NCI-H1048 (cell line): Measurements from ENCODE around the gene TCF4.

ENCODE experiments used
- DNase-seq: peaks from one replicate; lab custom pipeline; 2025; lab: John Stamatoyannopoulos, UW

TCF4 gene

DNA sequence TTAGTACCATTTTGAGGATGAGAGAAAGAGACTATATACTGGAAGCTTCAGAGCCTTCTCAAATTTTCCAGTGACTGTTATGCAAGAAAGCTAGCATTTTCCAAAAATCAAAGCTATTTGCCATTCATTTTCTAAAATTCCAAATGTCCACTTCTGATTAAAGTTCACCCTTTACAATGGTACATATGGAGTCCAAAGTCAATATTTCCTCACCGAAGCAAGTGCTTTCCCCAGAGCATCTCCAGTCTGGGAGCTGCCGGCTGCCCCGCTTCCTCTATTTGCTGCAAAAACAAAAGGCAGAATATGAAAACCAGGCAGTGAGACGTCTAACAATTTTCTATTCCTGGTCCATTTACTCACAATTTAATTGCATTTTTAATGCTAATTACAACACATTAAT lies 326.7 kb downstream of the TCF4 start:
- DNase-seq = no peak

DNA sequence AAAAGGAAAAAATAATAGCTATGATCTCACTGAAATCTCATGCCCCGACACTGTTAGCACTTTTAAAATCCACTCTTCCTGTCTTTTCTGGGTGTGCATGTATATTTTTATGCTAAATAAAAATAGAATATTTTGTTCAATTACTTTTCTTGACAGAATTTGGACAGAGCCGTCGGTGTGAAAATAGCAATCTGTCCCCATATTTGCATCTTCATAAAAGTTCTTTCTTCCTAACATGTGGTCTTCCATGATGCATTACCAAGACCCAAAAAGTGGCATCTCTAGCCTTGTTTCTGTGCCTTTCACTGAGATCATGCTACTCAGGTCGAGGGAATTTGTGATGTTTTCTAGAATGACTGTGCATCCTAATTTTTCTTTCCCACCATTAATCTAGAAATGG lies 329.9 kb downstream of the TCF4 start:
- no peak for DNase-seq

DNA sequence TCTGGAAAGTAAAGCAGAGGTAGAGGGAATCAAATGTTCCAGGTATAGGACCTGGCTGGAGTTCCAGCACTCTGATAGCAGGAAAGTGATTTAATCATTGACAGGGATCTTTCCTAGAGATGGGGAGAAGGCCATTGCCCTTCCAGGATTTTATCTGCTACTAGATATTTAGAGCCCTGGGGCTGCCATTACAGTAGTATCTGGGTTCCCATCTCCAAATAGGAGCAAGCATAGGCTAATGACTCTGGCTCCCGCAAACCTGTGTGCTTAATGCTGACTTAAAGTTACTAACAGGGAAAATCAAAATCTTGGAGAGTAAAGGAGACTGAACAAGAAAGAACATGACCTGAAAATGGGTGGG lies 331.1 kb downstream of the TCF4 start:
- DNase-seq = no peak

DNA sequence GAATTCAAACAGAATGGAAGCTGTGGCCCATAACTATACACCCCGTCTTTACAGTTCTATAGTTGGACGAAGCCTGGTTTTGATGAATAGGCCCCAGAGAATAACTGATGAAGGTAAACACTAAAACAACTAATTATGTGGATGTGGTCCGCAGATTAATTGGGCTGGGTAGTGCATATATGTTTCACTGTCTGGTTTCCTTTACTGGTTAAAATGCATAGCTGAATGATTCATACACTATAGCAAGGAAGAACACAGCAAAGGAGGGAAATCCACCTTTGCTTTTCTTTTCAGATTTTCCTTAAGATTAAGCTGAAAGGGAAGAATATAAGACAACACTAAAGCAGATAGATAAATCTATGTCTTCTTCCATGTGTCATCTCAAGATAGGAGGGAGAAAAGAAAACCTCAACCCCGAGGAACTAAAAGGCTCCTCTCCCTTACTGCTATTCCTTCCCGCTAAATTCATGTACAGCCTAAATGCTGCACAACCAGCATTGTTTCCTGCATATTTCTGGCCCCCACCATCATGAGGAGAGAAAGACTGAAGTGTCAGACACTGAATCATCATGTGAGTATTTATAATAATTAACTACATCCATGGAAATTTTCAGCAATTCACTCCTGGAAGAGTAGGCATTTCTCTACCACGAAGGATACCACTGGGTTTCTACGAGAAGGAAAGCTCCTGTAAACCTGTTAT lies 331.6 kb downstream of the TCF4 start:
- DNase-seq = no peak

DNA sequence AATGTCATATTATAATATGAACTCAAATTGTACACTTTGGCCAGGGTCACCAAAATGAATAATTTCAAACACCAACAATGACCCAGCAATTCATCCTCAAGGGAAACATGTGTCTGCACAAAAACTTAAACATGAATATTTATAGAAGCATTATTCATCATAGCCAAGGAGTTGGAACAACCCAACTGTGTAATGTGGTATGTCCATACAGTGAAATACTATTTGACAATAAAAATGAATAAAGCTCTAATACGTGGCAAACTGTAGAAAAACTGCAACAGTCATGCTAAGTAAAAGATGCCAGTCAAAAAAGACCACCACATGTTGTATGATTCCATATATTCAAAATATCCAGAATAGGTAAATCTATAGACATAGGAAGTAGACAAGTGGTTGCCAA lies 334.2 kb downstream of the TCF4 start:
- DNase-seq = no peak

DNA sequence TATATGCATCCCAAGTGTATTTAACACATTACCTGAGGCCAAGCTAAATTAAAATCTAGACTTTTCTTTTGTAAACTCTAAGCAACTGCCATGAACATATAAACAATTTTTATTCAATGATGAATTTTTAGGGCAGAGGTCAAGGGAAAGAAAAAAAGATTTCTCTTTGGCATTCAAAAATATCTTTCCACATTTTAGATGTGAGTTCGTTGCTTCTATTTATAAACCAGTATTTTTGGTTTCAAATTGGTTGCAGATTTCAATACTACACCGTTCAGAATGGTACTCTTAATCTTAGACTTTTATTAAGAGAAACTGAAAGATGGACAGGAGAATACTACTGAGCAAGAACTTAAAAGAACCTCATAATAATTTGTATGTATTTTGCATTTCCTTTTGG lies 335.1 kb downstream of the TCF4 start:
- no peak for DNase-seq

DNA sequence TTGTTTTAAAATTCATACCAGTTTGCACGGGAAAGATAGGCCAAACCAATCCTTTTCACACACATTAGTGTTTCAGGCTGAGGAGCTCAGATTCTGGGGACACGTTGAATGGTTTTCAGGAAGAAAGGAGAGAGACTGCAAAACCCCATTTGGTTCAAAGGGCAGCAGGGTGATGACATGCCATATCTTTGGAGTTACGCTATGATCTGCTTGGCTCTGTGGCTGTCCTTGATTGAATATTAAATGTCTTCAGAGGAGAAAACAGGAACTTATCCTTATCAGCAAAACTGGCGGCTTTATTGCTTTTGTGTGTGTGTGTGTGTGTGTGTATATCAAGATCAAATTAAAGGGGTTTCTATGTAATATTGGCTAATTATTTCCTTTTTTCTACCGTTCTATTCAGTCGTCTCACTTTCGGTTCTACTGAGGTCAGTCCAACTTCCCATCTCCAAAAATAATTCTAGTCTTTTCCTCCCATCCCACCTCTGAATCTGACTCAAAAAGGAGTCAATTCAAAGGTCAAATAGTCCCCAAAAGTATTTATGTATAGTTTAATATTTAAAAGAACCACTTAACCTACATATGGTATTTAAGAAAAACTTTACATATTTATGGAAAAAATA lies 335.8 kb downstream of the TCF4 start:
- DNase-seq = no peak

DNA sequence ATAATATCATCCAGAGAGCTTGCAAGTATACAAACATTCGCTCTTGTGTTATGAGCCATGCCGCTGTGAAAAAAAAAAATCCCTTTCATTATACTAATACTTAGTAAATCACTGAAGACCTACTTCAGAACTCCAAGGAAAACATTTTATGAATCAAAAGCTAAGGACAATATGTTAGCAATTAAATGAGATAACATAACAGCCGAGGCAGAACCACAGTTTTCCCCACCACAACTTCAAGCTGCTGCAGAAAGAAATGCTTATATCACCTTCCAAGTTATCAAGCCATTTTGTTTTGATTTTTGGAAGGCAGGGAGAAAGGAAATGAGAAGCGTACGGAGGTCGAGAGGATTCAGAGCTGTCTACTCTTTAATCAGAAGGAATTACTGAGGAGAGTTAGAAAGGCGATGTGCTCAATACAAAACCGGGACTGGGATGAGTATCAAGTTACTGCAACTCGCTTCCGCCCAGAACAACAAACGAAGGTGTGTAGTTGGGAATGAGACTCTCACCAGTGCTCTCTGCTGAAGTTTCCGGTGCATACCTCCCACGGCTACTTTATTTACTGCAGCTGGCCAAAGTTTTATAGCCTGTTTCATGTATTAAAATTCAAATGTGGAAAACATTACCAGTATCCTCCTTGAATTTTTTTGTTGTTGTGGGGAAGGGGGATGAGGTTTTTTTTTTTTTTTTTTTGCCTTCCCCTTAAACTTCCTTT lies 336.6 kb downstream of the TCF4 start:
- no peak for DNase-seq

DNA sequence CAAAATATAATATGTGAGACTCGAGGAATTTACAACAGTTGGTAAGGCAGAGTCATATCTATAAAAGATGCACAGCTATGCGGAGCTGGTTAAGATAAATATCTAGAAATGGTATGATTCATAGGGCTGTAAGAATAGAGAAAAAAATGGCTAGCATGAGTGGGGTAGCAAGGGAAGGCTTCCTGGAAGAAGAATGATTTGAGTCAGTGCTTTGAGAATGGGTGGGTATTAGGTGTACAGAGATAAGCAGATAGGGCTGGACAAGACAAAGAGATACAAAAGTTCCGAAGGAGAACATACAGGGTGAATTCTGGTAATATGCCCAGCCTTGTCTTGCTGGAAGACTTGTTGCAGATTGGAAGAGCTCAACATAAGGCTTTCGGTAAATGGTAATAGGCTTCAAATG lies 337.2 kb downstream of the TCF4 start:
- no peak for DNase-seq

DNA sequence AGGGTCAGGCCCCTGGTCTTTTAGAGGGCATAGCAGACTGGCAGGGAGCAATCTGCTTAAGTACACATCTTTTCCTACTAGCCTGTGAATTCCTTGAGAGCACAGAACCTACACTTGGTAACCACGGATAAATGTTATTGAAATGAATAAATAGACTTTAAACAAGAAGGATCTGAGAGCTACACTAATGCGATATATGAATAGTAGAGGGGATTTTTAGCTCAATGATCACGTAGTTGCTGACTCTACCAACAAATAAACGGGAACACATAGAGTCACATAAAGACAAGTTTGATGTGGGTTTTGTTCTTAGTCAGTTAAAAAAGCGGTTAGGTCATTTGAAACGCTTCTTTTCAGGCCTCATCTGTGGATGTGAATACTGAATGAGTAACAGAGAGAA lies 338.4 kb downstream of the TCF4 start:
- no peak for DNase-seq

DNA sequence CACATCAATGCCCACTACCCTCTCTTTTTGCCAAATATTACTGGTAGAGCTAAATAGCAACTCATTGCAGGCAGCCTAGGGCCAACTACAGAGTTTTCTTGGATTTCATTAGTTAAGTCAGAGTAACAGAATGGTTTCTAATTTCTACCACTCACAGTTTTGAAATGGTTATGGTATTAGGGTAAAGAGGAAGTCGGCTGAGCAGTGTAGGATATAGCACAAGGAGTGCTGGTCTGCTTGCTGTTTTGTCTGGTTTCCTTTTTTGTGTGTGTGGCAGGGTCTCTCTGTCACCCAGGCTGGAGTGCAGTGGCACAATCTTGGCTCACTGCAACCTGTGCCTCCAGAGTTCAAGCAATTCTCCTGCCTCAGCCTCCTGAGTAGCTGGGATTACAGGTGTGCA lies 339.5 kb downstream of the TCF4 start:
- no peak for DNase-seq

DNA sequence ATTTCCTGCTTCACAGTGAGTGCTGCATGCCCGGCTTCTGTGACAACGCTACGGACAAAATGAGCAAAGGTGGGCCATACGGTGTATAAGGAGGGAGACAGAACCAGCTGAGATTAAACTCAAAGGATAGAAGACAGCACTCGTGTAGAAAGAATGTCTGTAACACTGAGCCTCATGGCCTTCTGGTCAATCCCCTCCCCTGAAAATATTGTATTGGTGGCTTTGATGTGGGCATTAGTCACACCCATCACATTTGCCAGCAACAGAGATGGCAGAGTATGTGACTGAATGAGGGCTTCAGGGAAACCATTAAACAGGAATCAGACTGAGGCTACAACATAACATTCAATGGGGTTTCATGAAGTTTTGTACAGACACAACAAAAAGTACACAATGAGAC lies 341.0 kb downstream of the TCF4 start:
- no peak for DNase-seq

DNA sequence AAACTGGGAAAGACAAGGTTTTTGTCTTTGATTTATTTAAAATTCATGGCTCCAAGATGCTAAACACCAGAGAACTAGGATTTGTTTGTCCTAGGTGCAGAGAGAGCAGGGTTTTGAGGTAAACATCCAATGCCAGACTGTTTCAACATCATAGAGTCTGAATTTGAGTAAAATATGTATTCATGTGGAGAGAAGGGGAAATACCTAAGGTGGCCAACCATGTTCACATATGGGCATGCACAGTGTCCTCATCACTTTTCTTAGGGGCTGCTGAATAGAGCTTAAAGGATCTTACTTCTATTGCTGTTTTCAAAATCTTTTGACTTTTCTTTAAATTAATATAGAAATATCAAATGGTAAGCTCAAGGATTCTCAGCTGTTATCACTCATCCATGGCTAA lies 341.7 kb downstream of the TCF4 start:
- DNase-seq = no peak

DNA sequence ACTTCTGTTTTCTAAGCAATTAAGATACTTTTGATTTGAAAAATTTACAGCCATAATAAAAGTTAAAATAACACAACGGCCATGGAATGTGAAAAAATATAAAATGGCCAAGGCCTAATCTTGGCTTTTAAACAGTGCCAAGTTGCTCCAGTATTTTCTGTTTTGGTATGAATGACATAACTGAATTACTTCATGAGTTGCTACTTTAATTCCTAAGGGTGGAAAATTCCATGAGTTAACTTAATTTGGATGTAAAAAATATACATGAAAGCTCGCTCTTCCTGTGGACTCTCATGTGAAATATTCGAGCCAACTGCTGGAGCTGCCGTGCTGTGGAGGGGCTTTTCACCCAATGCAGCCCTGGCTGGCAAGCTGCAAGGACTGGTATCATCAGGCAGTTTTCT lies 342.8 kb downstream of the TCF4 start:
- no peak for DNase-seq

DNA sequence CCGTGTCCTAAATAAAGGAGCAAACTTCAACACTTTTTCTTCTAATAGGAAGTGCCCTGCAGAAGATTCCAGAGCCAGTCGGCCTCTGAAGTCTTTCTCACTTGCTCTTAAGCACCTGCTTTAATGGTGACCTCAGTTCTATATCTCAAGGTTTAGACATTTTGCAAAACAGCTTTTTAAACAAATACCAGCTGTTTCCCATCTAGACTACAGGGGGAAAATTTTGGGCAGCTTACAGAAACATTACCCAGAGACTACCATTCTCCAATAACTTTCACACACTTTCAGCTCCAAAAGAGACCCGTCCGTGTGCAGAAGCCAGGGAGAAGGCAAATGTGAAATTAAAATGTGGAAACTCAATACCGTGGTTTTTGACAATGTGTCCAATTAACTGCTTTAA lies 343.4 kb downstream of the TCF4 start:
- DNase-seq = no peak

DNA sequence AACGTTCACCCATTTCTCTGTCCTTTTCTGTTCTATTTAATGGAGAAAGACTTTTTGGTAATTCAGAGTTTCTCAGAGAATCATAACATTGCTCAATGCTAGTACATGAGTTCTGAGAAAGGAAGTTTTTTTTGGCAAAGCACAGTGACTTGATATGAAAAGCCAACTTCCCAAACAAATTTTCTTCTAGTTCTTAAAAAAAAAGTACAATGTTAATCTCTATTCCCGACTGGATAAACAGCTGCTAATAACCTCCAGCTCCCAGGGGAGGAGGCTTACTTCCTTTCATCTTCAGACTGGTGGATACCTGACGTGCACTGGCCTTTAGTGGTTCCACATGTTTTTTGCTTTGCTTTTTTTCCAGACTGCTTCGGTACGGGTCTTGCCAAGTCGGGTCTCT lies 344.1 kb downstream of the TCF4 start:
- no peak for DNase-seq

DNA sequence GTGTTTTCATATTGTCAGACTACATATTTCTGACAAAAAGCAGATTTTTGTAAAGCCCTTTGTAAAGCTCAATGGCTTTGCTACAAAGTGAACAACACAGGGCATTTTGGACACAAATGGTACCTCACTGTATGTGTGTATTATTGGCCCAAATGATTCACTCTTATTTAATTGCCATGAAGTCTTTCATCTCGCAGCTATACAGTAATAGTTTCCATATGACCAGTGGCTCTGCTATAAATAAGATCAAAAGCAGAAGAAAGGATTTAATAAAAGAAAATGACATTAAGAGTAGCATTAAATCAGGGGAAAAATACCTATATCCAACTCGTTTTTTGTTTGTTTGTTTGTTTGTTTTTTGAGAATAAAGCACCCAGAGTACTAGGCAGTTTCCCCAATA lies 344.7 kb downstream of the TCF4 start:
- DNase-seq = no peak

DNA sequence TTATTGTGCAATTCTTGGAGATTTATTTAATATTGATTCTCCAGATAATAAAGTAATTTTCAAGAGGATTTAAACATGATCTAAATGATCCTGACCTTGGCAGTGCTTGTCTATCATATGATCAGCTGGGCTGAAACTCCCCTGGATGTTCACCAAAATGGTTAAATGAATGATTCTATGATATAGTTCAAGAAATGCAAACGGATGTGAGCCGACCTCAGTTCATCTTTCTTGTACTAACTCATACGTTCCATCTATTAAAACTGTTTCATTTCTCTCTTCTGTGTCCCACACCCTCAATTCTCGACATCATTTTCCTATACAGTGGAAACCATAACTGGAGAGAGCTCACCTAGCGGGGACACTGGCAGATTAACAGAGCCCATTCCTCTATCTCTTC lies 347.0 kb downstream of the TCF4 start:
- DNase-seq = no peak

DNA sequence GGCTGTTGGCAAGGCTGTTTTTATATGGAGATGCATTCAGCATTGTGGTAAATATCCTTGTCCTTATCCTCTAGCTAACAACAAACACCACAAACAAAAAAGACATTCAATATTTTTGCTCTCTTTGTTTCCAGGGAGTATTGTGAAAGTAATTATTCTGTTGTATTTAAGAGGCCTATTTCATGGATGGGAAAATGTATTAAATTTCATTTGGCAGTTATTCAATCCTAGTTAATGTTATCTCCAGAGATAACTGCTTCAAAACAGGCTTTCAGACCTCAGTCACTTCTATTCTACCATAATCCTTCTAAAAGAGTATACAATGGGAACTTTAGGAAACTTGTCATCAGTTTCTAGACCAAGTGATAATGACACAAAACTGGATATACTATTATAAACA lies 348.3 kb downstream of the TCF4 start:
- DNase-seq = no peak

DNA sequence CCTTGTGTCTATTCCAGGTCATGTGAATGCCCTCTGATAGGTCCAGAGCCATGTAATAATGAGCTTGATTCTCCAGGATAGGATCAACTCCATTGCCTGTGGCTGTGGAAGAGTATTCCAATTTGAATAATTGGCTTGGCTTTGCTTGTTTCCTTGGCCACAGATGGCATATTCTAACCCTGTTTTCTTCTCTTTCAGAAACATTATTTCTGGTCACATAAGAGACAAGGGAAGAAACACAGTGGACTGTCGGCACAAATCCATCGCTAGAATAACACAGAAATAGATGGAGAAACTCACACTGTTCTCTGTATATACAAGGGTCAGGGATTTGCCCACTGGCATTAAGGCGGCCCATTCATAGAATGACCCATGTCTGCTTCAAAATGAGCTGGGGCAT lies 350.3 kb downstream of the TCF4 start:
- DNase-seq = no peak

DNA sequence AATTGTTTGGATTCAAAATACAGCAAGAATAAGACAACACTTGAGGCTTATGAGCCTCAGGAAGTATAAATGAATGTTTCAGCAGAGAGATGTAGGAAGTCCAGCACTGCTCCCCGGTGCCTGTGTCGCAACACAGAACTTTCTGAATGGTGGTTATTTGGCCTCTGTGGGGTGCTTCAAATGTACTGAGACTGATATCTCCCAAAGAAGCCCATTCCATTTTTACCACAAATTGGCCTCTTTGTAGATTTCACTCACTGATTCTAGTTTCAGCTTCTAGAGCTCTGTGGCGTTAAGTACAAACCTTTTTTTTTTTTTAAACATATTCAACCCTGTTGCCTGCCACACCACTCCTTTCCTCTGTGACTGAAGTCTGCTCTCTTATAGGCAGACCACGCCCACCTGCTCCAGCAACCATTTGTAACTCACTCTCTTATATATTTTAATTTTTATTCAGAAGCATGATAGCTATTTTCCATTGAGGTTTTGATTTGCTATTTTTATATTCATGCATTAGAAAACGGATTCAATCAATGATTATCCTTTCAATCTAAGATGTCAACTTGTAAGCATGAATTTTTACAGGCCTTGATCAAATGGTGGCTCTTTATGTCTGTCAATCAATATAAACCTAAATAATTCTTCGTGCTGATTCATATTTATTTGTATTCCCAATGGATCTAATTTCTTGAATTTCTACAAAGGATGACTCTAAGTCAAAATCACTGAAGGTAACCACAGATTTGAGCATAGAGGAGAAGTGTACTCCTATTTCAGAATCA lies 351.7 kb downstream of the TCF4 start:
- DNase-seq = no peak

DNA sequence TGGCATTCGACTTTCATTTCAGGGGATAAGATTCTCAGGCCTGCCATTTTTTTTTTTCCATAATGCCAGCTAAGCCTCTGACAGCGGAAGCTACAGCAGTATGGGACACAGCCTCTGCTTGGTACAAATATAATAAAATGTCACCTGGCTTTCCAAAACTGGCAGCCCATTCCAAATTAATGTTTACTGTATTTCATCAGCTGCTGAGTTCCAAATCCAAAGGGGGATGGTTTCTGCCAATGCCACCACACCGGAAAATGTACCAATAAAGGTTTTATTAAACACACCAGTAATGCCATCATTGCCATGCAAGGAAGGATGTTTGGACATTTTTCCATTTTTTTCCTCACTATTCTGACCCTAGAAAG lies 352.9 kb downstream of the TCF4 start:
- DNase-seq = no peak
